GM21786 (cell line): ENCODE data around the gene CLDN24.

Source experiments
- ATAC-seq: cut with Tn5 transposase; IDR thresholded peaks from one replicate; pipeline ENCODE4 v1.9.1; 2021; ENCODE audit not compliant: unreplicated experiment

Gene CLDN24

GRCh38 chr4:183323295-183323694 is 1.1 kb upstream of the CLDN24 start:
- ATAC-seq: no peak

GRCh38 chr4:183321516-183321915 is 710 bp downstream of the CLDN24 start:
- peak; percentile 2 for ATAC-seq

GRCh38 chr4:183321079-183321478 is 1.1 kb downstream of the CLDN24 start:
- ATAC-seq: peak; percentile 84

- ATAC-seq: no peak
Measured at GRCh38 chr4:183320211-183321059, 1.8 kb downstream of the CLDN24 start, which contains the start of gene CLDN22. Gene CLDN22, minus strand, starts transcription at chr4:183320276. Its CDS starts 58 bp downstream, at chr4:183320218.

GRCh38 chr4:183318656-183319055 is 3.6 kb downstream of the CLDN24 start:
- no peak for ATAC-seq

- no peak for ATAC-seq
Measured at GRCh38 chr4:183314806-183315205, 7.4 kb downstream of the CLDN24 start.

GRCh38 chr4:183314336-183314735 is 7.9 kb downstream of the CLDN24 start:
- no peak for ATAC-seq

GRCh38 chr4:183312841-183313240 is 9.4 kb downstream of the CLDN24 start:
- no peak for ATAC-seq

GRCh38 chr4:183306811-183307210 is 15.4 kb downstream of the CLDN24 start:
- ATAC-seq: no peak

GRCh38 chr4:183304538-183304937 is 17.7 kb downstream of the CLDN24 start:
- peak; percentile 37 for ATAC-seq

- ATAC-seq: peak; percentile 64
Measured at GRCh38 chr4:183304067-183304466, 18.2 kb downstream of the CLDN24 start.

GRCh38 chr4:183303301-183303700 is 18.9 kb downstream of the CLDN24 start:
- no peak for ATAC-seq

GRCh38 chr4:183300655-183301054 is 21.6 kb downstream of the CLDN24 start:
- ATAC-seq: no peak

- no peak for ATAC-seq
Measured at GRCh38 chr4:183300070-183300469, 22.2 kb downstream of the CLDN24 start.

GRCh38 chr4:183299464-183299863 is 22.8 kb downstream of the CLDN24 start:
- ATAC-seq: no peak

GRCh38 chr4:183297675-183298074 is 24.6 kb downstream of the CLDN24 start:
- peak; percentile 85 for ATAC-seq

GRCh38 chr4:183295711-183296110 is 26.5 kb downstream of the CLDN24 start:
- no peak for ATAC-seq

GRCh38 chr4:183291070-183291469 is 31.2 kb downstream of the CLDN24 start:
- ATAC-seq: no peak

- ATAC-seq: no peak
Measured at GRCh38 chr4:183289688-183290087, 32.5 kb downstream of the CLDN24 start.

- no peak for ATAC-seq
Measured at GRCh38 chr4:183288955-183289354, 33.3 kb downstream of the CLDN24 start.

GRCh38 chr4:183287677-183288076 is 34.5 kb downstream of the CLDN24 start:
- ATAC-seq: peak; percentile 72

GRCh38 chr4:183287309-183287659 is 34.9 kb downstream of the CLDN24 start:
- peak; percentile 78 for ATAC-seq
